Karpas-422 (cell line): ENCODE results near the gene NAA20. TPM values are rescaled to one million over a fixed set of nuclear protein-coding genes. Genes with fewer than 3 reads are reported as not detected.

ENCODE experiments used
- DNase-seq: peaks from one replicate; pipeline ENCODE4 v3.0.0-alpha.2; 2015
- H2AFZ ChIP-seq: fragments of 200-600 bp; sonication (generic); 2 replicates; pipeline ENCODE4 v1.6.1; 2014; ENCODE audit warnings: antibody characterized with exemption, low read length, mixed read lengths
- H3K27ac ChIP-seq: fragments of 200-600 bp; sonication (generic); 2 replicates; pipeline ENCODE4 v1.5.1; 2014; ENCODE audit warnings: mild to moderate bottlenecking, low read length, moderate library complexity
- H3K27me3 ChIP-seq: fragments of 200-600 bp; sonication (generic); 2 replicates; pipeline ENCODE4 v1.6.1; 2014; ENCODE audit warnings: low read length, mixed read lengths
- H3K36me3 ChIP-seq: fragments of 200-600 bp; sonication (generic); 2 replicates; pipeline ENCODE4 v1.6.1; 2014; ENCODE audit warnings: low read length, mixed read lengths; ENCODE audit not compliant: insufficient read depth
- H3K4me1 ChIP-seq: fragments of 200-600 bp; sonication (generic); 2 replicates; pipeline ENCODE4 v1.6.1; 2014; ENCODE audit warnings: mild to moderate bottlenecking, low read length, mixed read lengths
- H3K4me2 ChIP-seq: fragments of 200-600 bp; sonication (generic); 2 replicates; pipeline ENCODE4 v1.6.1; 2014; ENCODE audit warnings: low read length, low read depth, mild to moderate bottlenecking; ENCODE audit not compliant: poor library complexity, severe bottlenecking
- H3K4me3 ChIP-seq: fragments of 200-600 bp; sonication (generic); 2 replicates; pipeline ENCODE4 v1.5.1; 2014; ENCODE audit warnings: mild to moderate bottlenecking, antibody characterized with exemption, low read length, mixed read lengths
- H3K79me2 ChIP-seq: fragments of 200-600 bp; sonication (generic); 2 replicates; pipeline ENCODE4 v1.6.1; 2014; ENCODE audit warnings: mild to moderate bottlenecking, low read length, mixed read lengths
- H3K9ac ChIP-seq: fragments of 200-600 bp; sonication (generic); 2 replicates; pipeline ENCODE4 v1.6.0; 2014; ENCODE audit warnings: low read length
- H3K9me2 ChIP-seq: fragments of 200-600 bp; sonication (generic), shearing (Covaris generic); replicated peaks from 2 replicates; pipeline ENCODE4 v1.6.0; 2014; ENCODE audit warnings: mild to moderate bottlenecking, low read length, moderate library complexity; ENCODE audit not compliant: insufficient read depth
- H3K9me3 ChIP-seq: fragments of 300-700, 200-600 bp; sonication (generic); 2 replicates; pipeline ENCODE4 v1.6.1; 2014; ENCODE audit warnings: low read length, mixed read lengths
- H4K20me1 ChIP-seq: fragments of 200-600 bp; sonication (generic); 2 replicates; pipeline ENCODE4 v1.6.1; 2014; ENCODE audit warnings: mild to moderate bottlenecking, antibody characterized with exemption, low read length, low read depth; ENCODE audit not compliant: insufficient read depth
- total RNA-seq: library from RNA; depleted of rRNA; stranded (reverse); fragments of >200 nt; shearing (Covaris generic); gene quantifications from 2 replicates; pipeline ENCODE4 v1.2.3, GENCODE V29; 2014; ENCODE audit warnings: low replicate concordance

NAA20 gene
- total RNA-seq, 1 experiment from 2014 or later: 32.8 TPM

- H3K9ac ChIP-seq: no peak overlapping the region
- peaks cover 86% of the 10 kb centered on the region for H3K79me2 ChIP-seq
- H3K36me3 ChIP-seq: peaks cover 24% of the 10 kb centered on the region
- H3K27ac ChIP-seq: no peak overlapping the region
- H3K4me1 ChIP-seq: peaks cover 33% of the 10 kb centered on the region
- no peak overlapping the region for H3K4me2 ChIP-seq
- peaks cover 44% of the 10 kb centered on the region for H4K20me1 ChIP-seq
- H3K9me3 ChIP-seq: no peaks in the 10 kb centered on the region
- no peak overlapping the region for H3K4me3 ChIP-seq
- H3K27me3 ChIP-seq: no peaks in the 10 kb centered on the region
- no peak for DNase-seq
- no peaks in the 10 kb centered on the region for H3K9me2 ChIP-seq
- no peak overlapping the region for H2AFZ ChIP-seq
These were observed 3.7 kb downstream of the NAA20 start for GRCh38 chr20:20020908-20021307.

DNA sequence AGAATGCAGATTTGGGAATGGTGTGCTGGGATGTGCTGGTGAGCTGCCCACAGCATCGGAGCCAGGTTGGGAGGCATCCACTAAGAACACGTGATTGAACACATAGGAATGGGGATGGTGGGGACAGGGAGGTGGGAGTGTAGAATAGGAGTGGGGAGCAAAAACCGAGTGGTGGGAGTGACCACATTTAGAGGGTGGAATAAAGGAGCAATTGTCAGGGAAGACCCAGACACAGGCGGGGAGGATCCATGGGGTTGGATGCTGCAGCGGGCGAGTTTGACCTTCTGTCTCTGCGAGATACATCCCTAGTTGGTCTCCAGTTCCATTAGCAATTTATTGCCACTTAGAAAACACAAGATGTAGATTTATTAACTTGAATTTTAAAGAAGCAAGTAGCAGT lies 4.7 kb downstream of the NAA20 start:
- no peaks in the 10 kb centered on the region for H3K27me3 ChIP-seq
- H3K4me2 ChIP-seq: no peak overlapping the region
- no peaks in the 10 kb centered on the region for H3K9me2 ChIP-seq
- no peak for DNase-seq
- no peaks in the 10 kb centered on the region for H3K9me3 ChIP-seq
- H3K4me3 ChIP-seq: no peak overlapping the region
- H3K79me2 ChIP-seq: peaks cover 94% of the 10 kb centered on the region
- H2AFZ ChIP-seq: no peak overlapping the region
- H3K36me3 ChIP-seq: peaks cover 24% of the 10 kb centered on the region
- no peak overlapping the region for H3K9ac ChIP-seq
- H3K4me1 ChIP-seq: peaks cover 27% of the 10 kb centered on the region
- no peak overlapping the region for H3K27ac ChIP-seq
- H4K20me1 ChIP-seq: peaks cover 44% of the 10 kb centered on the region

DNA sequence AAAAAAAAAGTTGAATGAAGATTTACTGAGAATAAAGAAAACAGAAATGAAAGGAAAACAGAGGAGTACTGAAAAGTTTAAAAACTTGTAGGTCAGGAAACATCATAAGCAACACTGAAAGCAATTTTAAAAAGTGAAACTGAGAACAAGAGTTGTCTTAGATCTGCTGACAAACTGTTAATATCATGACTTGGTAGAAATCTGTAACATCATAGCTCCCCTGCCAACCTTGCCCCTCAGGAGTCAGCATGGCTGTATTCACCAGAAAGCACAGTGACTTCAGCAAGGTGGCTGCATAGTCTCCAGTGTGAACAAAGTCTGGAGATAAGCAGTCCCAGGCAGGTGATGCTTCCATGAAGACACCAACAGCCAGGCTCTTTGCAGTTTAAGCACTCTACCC lies 5.3 kb downstream of the NAA20 start:
- Histone ChIP-seq H3K9ac (no peak overlapping the region), H4K20me1 (peaks cover 44% of the 10 kb centered on the region)

GRCh38 chr20:20023395-20023794 lies 6.2 kb downstream of the NAA20 start:
- H3K9ac ChIP-seq: no peak overlapping the region
- H3K4me2 ChIP-seq: no peak overlapping the region
- no peak overlapping the region for H2AFZ ChIP-seq
- H3K9me3 ChIP-seq: no peaks in the 10 kb centered on the region
- H4K20me1 ChIP-seq: peaks cover 36% of the 10 kb centered on the region
- H3K79me2 ChIP-seq: peaks cover 95% of the 10 kb centered on the region
- H3K4me1 ChIP-seq: peaks cover 23% of the 10 kb centered on the region
- no peaks in the 10 kb centered on the region for H3K27me3 ChIP-seq
- no peak for DNase-seq
- H3K4me3 ChIP-seq: no peak overlapping the region
- no peaks in the 10 kb centered on the region for H3K9me2 ChIP-seq
- no peak overlapping the region for H3K27ac ChIP-seq
- H3K36me3 ChIP-seq: peaks cover 30% of the 10 kb centered on the region

More for the DNA sequence above, 5.3 kb downstream of the NAA20 start:
- no peak for DNase-seq
- Histone ChIP-seq H3K9me2 (no peaks in the 10 kb centered on the region), H3K27ac (no peak overlapping the region), H2AFZ (no peak overlapping the region), H3K4me2 (no peak overlapping the region), H3K9me3 (no peaks in the 10 kb centered on the region), H3K79me2 (peaks cover 97% of the 10 kb centered on the region), H3K4me3 (no peak overlapping the region), H3K36me3 (peaks cover 26% of the 10 kb centered on the region), H3K4me1 (peaks cover 27% of the 10 kb centered on the region), H3K27me3 (no peaks in the 10 kb centered on the region)

DNA sequence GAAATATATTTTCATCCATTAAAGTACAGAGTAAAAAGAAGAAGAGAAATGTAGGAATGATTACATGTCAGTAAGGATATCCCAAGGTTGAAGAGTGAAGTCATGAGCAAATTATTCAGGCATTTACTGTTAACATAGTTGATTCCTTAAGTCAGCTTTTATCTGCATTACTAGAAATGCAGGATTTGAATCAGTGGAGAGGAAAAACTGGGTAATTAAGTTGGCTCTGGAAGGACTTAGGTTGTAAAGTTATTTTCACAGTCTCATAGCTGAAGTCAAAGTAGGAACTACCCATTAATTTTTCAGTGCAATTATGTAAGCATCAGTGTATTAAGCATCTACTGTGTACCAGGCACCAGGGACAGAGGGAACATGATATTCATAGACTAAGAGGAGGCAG lies 7.8 kb downstream of the NAA20 start:
- H3K4me2 ChIP-seq: no peak overlapping the region
- H3K27me3 ChIP-seq: no peaks in the 10 kb centered on the region
- H3K4me3 ChIP-seq: no peak overlapping the region
- H3K27ac ChIP-seq: no peak overlapping the region
- no peak overlapping the region for H3K9ac ChIP-seq
- H3K4me1 ChIP-seq: peaks cover 7% of the 10 kb centered on the region
- peaks cover 88% of the 10 kb centered on the region for H3K79me2 ChIP-seq
- peaks cover 25% of the 10 kb centered on the region; the same call in 1 of the 2 replicates for H3K36me3 ChIP-seq
- H4K20me1 ChIP-seq: peaks cover 27% of the 10 kb centered on the region
- no peak for DNase-seq
- H3K9me2 ChIP-seq: no peaks in the 10 kb centered on the region
- no peaks in the 10 kb centered on the region for H3K9me3 ChIP-seq
- no peak overlapping the region for H2AFZ ChIP-seq

DNA sequence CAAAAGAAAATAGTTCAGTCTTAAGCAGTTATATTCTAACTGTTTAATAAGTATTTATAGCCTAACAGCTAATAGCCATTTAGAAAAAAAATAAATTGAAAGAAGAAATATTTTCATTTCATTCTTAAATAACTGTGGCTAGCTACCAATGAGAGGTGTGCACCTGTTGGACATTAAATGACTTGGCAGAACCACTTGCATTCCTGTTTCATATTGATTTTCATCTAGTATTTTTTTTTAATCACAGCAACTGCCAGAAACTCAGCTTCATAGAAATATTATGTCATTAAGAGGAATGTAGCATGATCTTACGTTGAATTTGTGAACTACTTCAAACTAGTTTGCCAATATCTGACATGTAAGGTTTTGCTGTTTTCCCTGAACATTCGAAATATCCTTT lies 10.1 kb downstream of the NAA20 start:
- Histone ChIP-seq H4K20me1 (peaks cover 21% of the 10 kb centered on the region; the same call in 1 of the 2 replicates), H3K27me3 (no peaks in the 10 kb centered on the region), H2AFZ (no peak overlapping the region), H3K4me3 (no peak overlapping the region), H3K9me2 (no peaks in the 10 kb centered on the region), H3K4me1 (no peaks in the 10 kb centered on the region), H3K9me3 (no peaks in the 10 kb centered on the region), H3K9ac (no peak overlapping the region), H3K4me2 (no peak overlapping the region), H3K79me2 (peaks cover 76% of the 10 kb centered on the region), H3K36me3 (peaks cover 44% of the 10 kb centered on the region; the same call in 1 of the 2 replicates), H3K27ac (no peak overlapping the region)
- DNase-seq: no peak

DNA sequence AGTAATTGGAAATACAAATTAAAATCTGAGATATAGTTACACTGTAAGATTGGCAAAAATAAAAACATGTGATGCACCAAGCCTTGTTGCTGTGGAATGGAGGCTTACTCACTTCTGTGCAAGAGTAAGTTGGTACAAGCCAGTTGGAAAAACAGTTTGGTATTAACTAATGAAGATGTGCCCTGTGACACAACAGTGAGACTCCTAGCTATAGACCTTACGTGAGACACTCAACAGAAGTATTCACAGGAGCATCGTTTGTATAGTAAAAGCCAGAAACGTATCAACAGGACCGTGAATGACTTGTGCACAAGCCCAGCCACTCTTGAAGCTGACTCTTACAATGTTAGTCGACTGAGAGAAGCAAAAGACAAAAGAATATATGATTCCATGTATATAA lies 14.6 kb downstream of the NAA20 start:
- no peaks in the 10 kb centered on the region for H3K4me1 ChIP-seq
- no peak overlapping the region for H3K4me3 ChIP-seq
- DNase-seq: no peak
- H2AFZ ChIP-seq: no peak overlapping the region
- H3K9me2 ChIP-seq: no peaks in the 10 kb centered on the region
- H3K79me2 ChIP-seq: peaks cover 36% of the 10 kb centered on the region
- H3K9ac ChIP-seq: no peak overlapping the region
- H3K27ac ChIP-seq: no peak overlapping the region
- H3K4me2 ChIP-seq: no peak overlapping the region
- H3K9me3 ChIP-seq: no peaks in the 10 kb centered on the region
- peaks cover 71% of the 10 kb centered on the region for H3K36me3 ChIP-seq
- H4K20me1 ChIP-seq: no peaks in the 10 kb centered on the region
- no peaks in the 10 kb centered on the region for H3K27me3 ChIP-seq

- Histone ChIP-seq H3K4me2 (no peak overlapping the region), H3K27me3 (no peaks in the 10 kb centered on the region), H3K79me2 (peaks cover 16% of the 10 kb centered on the region; the same call in 1 of the 2 replicates), H3K9me3 (no peaks in the 10 kb centered on the region), H2AFZ (no peak overlapping the region), H3K4me3 (no peak overlapping the region), H3K4me1 (no peaks in the 10 kb centered on the region), H3K9ac (no peak overlapping the region), H3K27ac (no peak overlapping the region), H3K36me3 (peaks cover 68% of the 10 kb centered on the region), H4K20me1 (no peaks in the 10 kb centered on the region), H3K9me2 (no peaks in the 10 kb centered on the region)
- no peak for DNase-seq
These were observed 17.3 kb downstream of the NAA20 start for GRCh38 chr20:20034486-20034885.

- Histone ChIP-seq H2AFZ (no peak overlapping the region), H3K4me2 (no peak overlapping the region), H3K36me3 (peaks cover 69% of the 10 kb centered on the region), H3K9me2 (no peaks in the 10 kb centered on the region), H3K9ac (no peak overlapping the region), H3K27ac (no peak overlapping the region), H3K79me2 (peaks cover 6% of the 10 kb centered on the region; the same call in 1 of the 2 replicates), H3K9me3 (no peaks in the 10 kb centered on the region), H4K20me1 (no peaks in the 10 kb centered on the region), H3K27me3 (no peaks in the 10 kb centered on the region), H3K4me1 (no peaks in the 10 kb centered on the region), H3K4me3 (no peak overlapping the region)
- no peak for DNase-seq
These were observed 19.6 kb downstream of the NAA20 start for GRCh38 chr20:20036756-20037155.
